Measurements from ENCODE around the gene HLA-DMA. TPM values are rescaled to one million over a fixed set of nuclear protein-coding genes. Genes with fewer than 3 reads are reported as not detected.
A peak's percentile ranks its signal among the peaks of the same experiment; 100 is the strongest.

HLA-DMA gene
- total RNA-seq, 1 experiment from 2014 or later: 2.8 TPM

DNA sequence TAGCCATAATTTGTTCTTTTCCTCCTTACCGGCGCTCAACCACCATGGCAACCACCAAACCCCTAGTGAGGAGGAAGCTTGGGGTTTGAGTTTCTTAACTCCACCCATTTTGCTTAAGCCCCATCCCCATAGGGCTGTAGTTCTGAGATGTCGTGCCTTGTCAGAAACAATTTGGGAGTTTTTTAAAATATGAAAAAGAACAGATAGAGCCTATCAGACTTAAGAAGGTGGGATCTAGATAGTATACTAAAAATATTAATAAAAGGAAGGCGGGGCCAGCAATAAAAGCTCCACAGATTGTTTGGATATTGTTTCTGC is 21.1 kb upstream of the HLA-DMA start:
- BruUV-seq (replicated peaks): TSS peak; percentile 60
- ATAC-seq: no peak
- POLR2A ChIA-PET: interaction anchor here (0.5 to 0.6 kb wide), 2 partner anchors 198 to 437 kb away, joined by 3 read pairs; partner anchors contain the start of gene PHF1

DNA sequence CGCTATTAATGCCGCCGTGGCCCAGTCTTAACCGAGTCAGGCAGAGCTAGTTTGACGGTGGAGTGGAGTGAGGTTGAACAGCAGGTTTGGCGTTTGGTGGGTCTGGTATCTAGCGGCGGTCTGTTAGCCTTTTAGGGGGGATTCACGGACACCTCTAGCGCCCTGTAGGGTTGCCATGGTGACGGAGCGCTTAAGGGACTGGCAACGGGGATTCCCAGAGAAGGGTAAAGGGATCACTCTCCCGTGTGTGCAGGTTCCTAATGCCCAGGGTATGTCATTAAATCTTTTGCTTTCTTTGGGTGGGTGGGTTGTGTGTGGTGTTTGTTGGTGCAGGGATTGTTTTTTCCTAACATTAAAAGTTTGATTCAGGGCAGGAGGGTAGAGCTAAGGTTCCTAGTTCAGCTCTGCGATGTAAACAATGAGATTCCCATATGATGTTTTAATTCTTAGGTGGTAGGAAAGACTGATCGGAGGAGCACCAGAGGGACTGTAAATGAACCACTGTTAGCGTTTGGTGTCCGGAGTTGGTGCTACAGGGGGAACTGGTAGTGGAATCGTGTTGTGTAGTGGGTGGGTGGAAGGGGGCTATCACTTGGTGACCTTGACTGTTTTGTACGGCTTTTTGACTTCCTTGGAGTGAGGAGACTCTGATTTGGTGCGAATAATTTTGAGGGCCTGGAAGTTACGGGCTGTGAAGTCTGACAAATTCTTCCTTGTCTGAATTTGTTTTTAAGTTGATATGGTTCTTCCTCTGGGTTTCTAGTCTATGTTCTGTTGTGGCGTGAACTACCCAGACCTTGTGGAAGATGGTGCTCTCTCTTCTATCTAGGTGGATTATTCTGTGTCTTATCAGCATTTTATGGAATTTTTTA is 20.5 kb upstream of the HLA-DMA start:
- H3K36me3 ChIP-seq (ENCODE audit: control insufficient read depth, insufficient read depth, low read length): peaks cover 52% of the 10 kb centered on the region
- CTCF ChIA-PET: interaction anchor here (1.0 kb wide), 1 partner anchor 11 kb away, joined by 5 read pairs; no protein-coding TSS in a partner anchor
- no TSS peak for BruUV-seq (replicated peaks)
- peaks cover 31% of the 10 kb centered on the region for H3K4me1 ChIP-seq (ENCODE audit: control insufficient read depth, insufficient read depth, low read length)
- H3K4me3 ChIP-seq (ENCODE audit: low read depth in 2 of 2, low read length in 2 of 2): peak overlapping the region; percentile 94 to 100
- intact Hi-C loops (cut with micrococcal nuclease; ENCODE audit: unreplicated experiment) (no loop called here), in situ Hi-C loops (cut with HindIII; ENCODE audit: low pct_unique_long_range_greater_than_20kb, low sequenced_read_pairs) (no loop called here)
- TF ChIP-seq SIN3A (IDR thresholded peaks at IDR 0.05; ENCODE audit: borderline replicate concordance, insufficient read depth, low read depth, low read length): 0 out of 2 replicates have a peak, but pooled peaks have one; percentile 39
- TF ChIP-seq, protein P1, sequence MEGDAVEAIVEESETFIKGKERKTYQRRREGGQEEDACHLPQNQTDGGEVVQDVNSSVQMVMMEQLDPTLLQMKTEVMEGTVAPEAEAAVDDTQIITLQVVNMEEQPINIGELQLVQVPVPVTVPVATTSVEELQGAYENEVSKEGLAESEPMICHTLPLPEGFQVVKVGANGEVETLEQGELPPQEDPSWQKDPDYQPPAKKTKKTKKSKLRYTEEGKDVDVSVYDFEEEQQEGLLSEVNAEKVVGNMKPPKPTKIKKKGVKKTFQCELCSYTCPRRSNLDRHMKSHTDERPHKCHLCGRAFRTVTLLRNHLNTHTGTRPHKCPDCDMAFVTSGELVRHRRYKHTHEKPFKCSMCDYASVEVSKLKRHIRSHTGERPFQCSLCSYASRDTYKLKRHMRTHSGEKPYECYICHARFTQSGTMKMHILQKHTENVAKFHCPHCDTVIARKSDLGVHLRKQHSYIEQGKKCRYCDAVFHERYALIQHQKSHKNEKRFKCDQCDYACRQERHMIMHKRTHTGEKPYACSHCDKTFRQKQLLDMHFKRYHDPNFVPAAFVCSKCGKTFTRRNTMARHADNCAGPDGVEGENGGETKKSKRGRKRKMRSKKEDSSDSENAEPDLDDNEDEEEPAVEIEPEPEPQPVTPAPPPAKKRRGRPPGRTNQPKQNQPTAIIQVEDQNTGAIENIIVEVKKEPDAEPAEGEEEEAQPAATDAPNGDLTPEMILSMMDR (IDR thresholded peaks at IDR 0.05): no peak
- ATAC-seq: no peak
- DNase-seq (ENCODE audit: low read depth, low spot score): no peak
- no peaks in the 10 kb centered on the region for H3K27me3 ChIP-seq (ENCODE audit: control insufficient read depth, insufficient read depth, low read length)
- no peaks in the 10 kb centered on the region for H3K9me3 ChIP-seq (ENCODE audit: control insufficient read depth, insufficient read depth, low read depth, low read length)
- POLR2A ChIA-PET: interaction anchor here (0.6 kb wide), 2 partner anchors 18 to 199 kb away, joined by 3 to 10 read pairs; no protein-coding TSS in a partner anchor
- H3K27ac ChIP-seq (ENCODE audit: low read length): peak overlapping the region; percentile 88

More for the DNA sequence above, 21.1 kb upstream of the HLA-DMA start:
- intact Hi-C loops (cut with micrococcal nuclease; ENCODE audit: unreplicated experiment): no loop called here
- Histone ChIP-seq H3K9me3 (ENCODE audit: control insufficient read depth, insufficient read depth, low read depth, low read length) (no peaks in the 10 kb centered on the region), H3K4me3 (ENCODE audit: low read depth in 2 of 2, low read length in 2 of 2) (peak overlapping the region; percentile 94 to 100), H3K27me3 (ENCODE audit: control insufficient read depth, insufficient read depth, low read length) (no peaks in the 10 kb centered on the region), H3K4me1 (ENCODE audit: control insufficient read depth, insufficient read depth, low read length) (peaks cover 37% of the 10 kb centered on the region), H3K36me3 (ENCODE audit: control insufficient read depth, insufficient read depth, low read length) (peaks cover 55% of the 10 kb centered on the region), H3K27ac (ENCODE audit: low read length) (peak overlapping the region; percentile 88)
- CTCF ChIA-PET: interaction anchor here (0.6 to 1.0 kb wide), 2 partner anchors 11 to 351 kb away, joined by 5 to 16 read pairs; no protein-coding TSS in a partner anchor
- DNase-seq (ENCODE audit: low read depth, low spot score): no peak
- in situ Hi-C loops (cut with HindIII; ENCODE audit: low pct_unique_long_range_greater_than_20kb, low sequenced_read_pairs): no loop called here
- TF ChIP-seq TCF7L2 (IDR thresholded peaks at IDR 0.05; ENCODE audit: low read depth, low read length) (no peak), POLR2AphosphoS5 (IDR thresholded peaks at IDR 0.05; ENCODE audit: low read depth, low read length) (no peak), SIN3A (IDR thresholded peaks at IDR 0.05; ENCODE audit: borderline replicate concordance, insufficient read depth, low read depth, low read length) (no peak; the same call in 1 of the 2 replicates)
- TF ChIP-seq, protein P1 (IDR thresholded peaks at IDR 0.05): no peak
- TF ChIP-seq, protein P2, sequence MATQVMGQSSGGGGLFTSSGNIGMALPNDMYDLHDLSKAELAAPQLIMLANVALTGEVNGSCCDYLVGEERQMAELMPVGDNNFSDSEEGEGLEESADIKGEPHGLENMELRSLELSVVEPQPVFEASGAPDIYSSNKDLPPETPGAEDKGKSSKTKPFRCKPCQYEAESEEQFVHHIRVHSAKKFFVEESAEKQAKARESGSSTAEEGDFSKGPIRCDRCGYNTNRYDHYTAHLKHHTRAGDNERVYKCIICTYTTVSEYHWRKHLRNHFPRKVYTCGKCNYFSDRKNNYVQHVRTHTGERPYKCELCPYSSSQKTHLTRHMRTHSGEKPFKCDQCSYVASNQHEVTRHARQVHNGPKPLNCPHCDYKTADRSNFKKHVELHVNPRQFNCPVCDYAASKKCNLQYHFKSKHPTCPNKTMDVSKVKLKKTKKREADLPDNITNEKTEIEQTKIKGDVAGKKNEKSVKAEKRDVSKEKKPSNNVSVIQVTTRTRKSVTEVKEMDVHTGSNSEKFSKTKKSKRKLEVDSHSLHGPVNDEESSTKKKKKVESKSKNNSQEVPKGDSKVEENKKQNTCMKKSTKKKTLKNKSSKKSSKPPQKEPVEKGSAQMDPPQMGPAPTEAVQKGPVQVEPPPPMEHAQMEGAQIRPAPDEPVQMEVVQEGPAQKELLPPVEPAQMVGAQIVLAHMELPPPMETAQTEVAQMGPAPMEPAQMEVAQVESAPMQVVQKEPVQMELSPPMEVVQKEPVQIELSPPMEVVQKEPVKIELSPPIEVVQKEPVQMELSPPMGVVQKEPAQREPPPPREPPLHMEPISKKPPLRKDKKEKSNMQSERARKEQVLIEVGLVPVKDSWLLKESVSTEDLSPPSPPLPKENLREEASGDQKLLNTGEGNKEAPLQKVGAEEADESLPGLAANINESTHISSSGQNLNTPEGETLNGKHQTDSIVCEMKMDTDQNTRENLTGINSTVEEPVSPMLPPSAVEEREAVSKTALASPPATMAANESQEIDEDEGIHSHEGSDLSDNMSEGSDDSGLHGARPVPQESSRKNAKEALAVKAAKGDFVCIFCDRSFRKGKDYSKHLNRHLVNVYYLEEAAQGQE (IDR thresholded peaks at IDR 0.05; ENCODE audit: insufficient read depth in 1 of 2, low read depth in 2 of 2, low read length in 1 of 2): no peak
